Stimulated activated CD4-positive, alpha-beta T cell treated with anti-CD3 and anti-CD28 coated beads, Interleukin-1b, Interleukin-23, amount 100 ng/mL, for 24 hours (primary cell): ENCODE measurements around the gene ARPC3.
"Not testable (repeated sequence)": the region's sequence is repeated elsewhere in the genome, so short reads cannot be mapped to it uniquely, and the experiment has no call there.

Experiments used
- DNase-seq, 4 experiments: peaks; one replicate each; pipeline ENCODE4 v3.0.0-alpha.2; 2020; ENCODE audit warnings: low read depth in 4 of 4, low spot score in 1 of 4

The ARPC3 gene

GRCh38 chr12:110449799-110450497, at the start of gene ARPC3:
Gene ARPC3, minus strand, starts transcription at chr12:110450337. Its CDS starts 77 bp downstream, at chr12:110450260.
- peak; percentile 80 to 94 (median 87) for DNase-seq

- no peak for DNase-seq
Observed at GRCh38 chr12:110498984-110499706, 49.0 kb upstream of the ARPC3 start.

GRCh38 chr12:110475426-110475825, 25.3 kb upstream of the ARPC3 start:
- no peak for DNase-seq

- peak; percentile 86 to 91 (median 88) for DNase-seq
Observed at GRCh38 chr12:110468214-110469048, 18.3 kb upstream of the ARPC3 start, which contains the start of the genes FAM216A and GPN3. Gene FAM216A, plus strand, starts transcription at chr12:110468845. Its CDS starts 31 bp downstream, at chr12:110468876. Gene GPN3, minus strand, starts transcription at chr12:110468257. Its CDS starts 54 bp downstream, at chr12:110468203.

- DNase-seq, result no peak
Observed at GRCh38 chr12:110467847-110468213, 17.7 kb upstream of the ARPC3 start.

- no peak for DNase-seq
Observed at GRCh38 chr12:110466791-110467190, 16.7 kb upstream of the ARPC3 start.

GRCh38 chr12:110465765-110466164, 15.6 kb upstream of the ARPC3 start:
- DNase-seq, result not testable (repeated sequence)

GRCh38 chr12:110465024-110465423, 14.9 kb upstream of the ARPC3 start:
- no peak for DNase-seq

- not testable (repeated sequence) for DNase-seq
Observed at GRCh38 chr12:110461189-110461588, 11.1 kb upstream of the ARPC3 start.

GRCh38 chr12:110458756-110459155, 8.6 kb upstream of the ARPC3 start:
- no peak for DNase-seq

- DNase-seq, result no peak
Observed at GRCh38 chr12:110453569-110454296, 3.6 kb upstream of the ARPC3 start.

- no peak for DNase-seq
Observed at GRCh38 chr12:110451263-110451662, 1.1 kb upstream of the ARPC3 start.

GRCh38 chr12:110444455-110444854, 5.7 kb downstream of the ARPC3 start:
- no peak for DNase-seq

GRCh38 chr12:110436231-110436630, 13.9 kb downstream of the ARPC3 start:
- DNase-seq, result no peak

GRCh38 chr12:110431957-110432587, 18.1 kb downstream of the ARPC3 start:
- DNase-seq, result no peak

GRCh38 chr12:110429676-110430075, 20.5 kb downstream of the ARPC3 start:
- DNase-seq, result not testable (repeated sequence)

GRCh38 chr12:110426406-110426805, 23.7 kb downstream of the ARPC3 start:
- no peak for DNase-seq

- no peak for DNase-seq
Observed at GRCh38 chr12:110424237-110424636, 25.9 kb downstream of the ARPC3 start.

GRCh38 chr12:110421701-110422100, 28.4 kb downstream of the ARPC3 start:
- no peak for DNase-seq

- no peak for DNase-seq
Observed at GRCh38 chr12:110421159-110421661, 28.9 kb downstream of the ARPC3 start.
